Ovary (tissue), 9 donors: ENCODE measurements around the gene BRPF1. TPM values are rescaled to one million over a fixed set of nuclear protein-coding genes. Genes with fewer than 3 reads are reported as not detected.

Experiments used
- DNase-seq, 5 donors: peaks; one replicate each; pipeline ENCODE4 v3.0.0-alpha.2; 2019 to 2020
- H3K27ac ChIP-seq, 2 donors: fragments of 200-600 bp; one replicate each; pipeline versions ENCODE4 v1.5.1 to v1.8.0; 2019 to 2022
- H3K27me3 ChIP-seq: fragments of 200-600 bp; one replicate; pipeline ENCODE4 v1.8.0; 2022
- H3K36me3 ChIP-seq: fragments of 200-600 bp; sonication (generic); one replicate; pipeline ENCODE4 v1.5.1; 2019
- H3K4me1 ChIP-seq: one replicate; pipeline ENCODE4 v1.8.1; 2013; ENCODE audit warnings: mild to moderate bottlenecking, moderate library complexity; ENCODE audit not compliant: insufficient read depth
- H3K4me3 ChIP-seq: fragments of 200-600 bp; sonication (generic); one replicate; pipeline ENCODE4 v1.5.1; 2017
- H3K9me3 ChIP-seq, 2 donors: fragments of 200-600 bp in 1 of 2; sonication (generic) in 1 of 2; one replicate each; pipeline versions ENCODE4 v1.5.1 to v1.8.1; 2013 to 2019; ENCODE audit warnings: mild to moderate bottlenecking in 1 of 2, moderate library complexity in 1 of 2
- CTCF ChIP-seq, 3 donors: fragments of 450-650 bp in 2 of 3; fragments of 200-600 bp in 1 of 3; IDR thresholded peaks; one replicate each; pipeline versions ENCODE4 v1.5.1 to v1.8.0; 2016 to 2022; ENCODE audit warnings: antibody characterized with exemption in 3 of 3, mild to moderate bottlenecking in 1 of 3
- EP300 ChIP-seq: sonication (generic); formaldehyde crosslinking; IDR thresholded peaks from one replicate; pipeline ENCODE4 v1.6.1; 2017; ENCODE audit warnings: antibody characterized with exemption
- POLR2A ChIP-seq: fragments of 450-650 bp; IDR thresholded peaks from one replicate; pipeline ENCODE4 v1.6.1; 2017; ENCODE audit warnings: antibody characterized with exemption, mild to moderate bottlenecking, moderate library complexity
- WGBS, 3 donors: extraction: QIAGEN DNeasy Blood & Tissue Kit in 1 of 3; methylation state at CpG; one replicate each; pipeline versions ENCODE4 v1.1.5 to v1.1.7; 2013 to 2017; 5-methylcytosine and 5-hydroxymethylcytosine counted together
- intact Hi-C, 4 donors: fragments of 100-400 bp; cut with DNase I; formaldehyde crosslinking; loops; one replicate each; pipeline versions ENCODE4 v1.11.0 to v1.15.1; 2022 to 2023
- polyA plus RNA-seq, 2 donors: library from polyadenylated mRNA; stranded (reverse); fragments of 200-250 nt in 1 of 2; fragments of 350-450 nt in 1 of 2; fragmentation: Illumina TruSeq in 1 of 2; extraction: RNeasy Lipid Tissue Mini Kit (QIAGEN cat#74804) in 1 of 2; gene quantifications; one replicate each; pipeline ENCODE4 v1.2.3, GENCODE V29; 2013 to 2014
- total RNA-seq, 7 donors: library from RNA; depleted of rRNA in 2 of 7; stranded (reverse); fragments of >200 nt in 2 of 7; fragmentation: NEBNext Ultra II Directional in 3 of 7; extraction: Animal tissue kit (Norgen Biotek cat#: 25700) in 3 of 7; gene quantifications; one replicate each; pipeline versions ENCODE4 v1.1.0 to v1.2.4, GENCODE V29; 2016 to 2023
- donor health status: DM: no; HTN: no; CAD: no; lungs with moderate emphysema.
- donor health status: DM: no; HTN: no; CAD: no.
- donor health status: Bipolar disorder and iron deficiency.
- donor health status: DM: yes; HTN: yes; CAD: no.
- donor health status: DM: no; HTN: no; CAD: no.
- donor health status: DM: yes; HTN: yes; CAD: no.

BRPF1 gene
- total and polyA plus RNA-seq, 9 donors = 7.2 to 26.4 (median 16.7) TPM

- peaks cover 9% of the 10 kb centered on the region for H3K4me1 ChIP-seq
- H3K9me3 ChIP-seq = no peaks in the 10 kb centered on the region
- 0 to 1% (median 0%) methylated on average over 44 to 65 of the region's 65 CpGs for WGBS, 3 donors
- no peaks in the 10 kb centered on the region for H3K36me3 ChIP-seq
- H3K27ac ChIP-seq = peak within 1 kb of the TSS; percentile 68 to 96
- peak in 2 of 3 donors; percentile 41 to 62 for TF ChIP-seq CTCF (IDR thresholded peaks at IDR 0.05)
- peak; percentile 63 for TF ChIP-seq POLR2A
- no peak for TF ChIP-seq EP300
- H3K4me3 ChIP-seq = peak within 1 kb of the TSS; percentile 58
- no peaks in the 10 kb centered on the region for H3K27me3 ChIP-seq
- peak; percentile 92 to 95 (median 94) for DNase-seq
- intact Hi-C loops = loop anchor here in 3 of 4 donors (2.0 to 10.0 kb wide), 2 partner anchors 22 to 58 kb away; partner anchors contain the start of gene BRPF1 (in 1 of the 3)
Observed at GRCh38 chr3:9792405-9793160, 61.0 kb downstream of the BRPF1 start, which contains the start of the genes ARPC4 and TADA3. TSS of gene ARPC4 (plus strand) at chr3:9793082. CDS start at chr3:9793122, 40 bp downstream. TSS of gene TADA3 (minus strand) at chr3:9792473. CDS start at chr3:9791466, 1,007 bp downstream.

GRCh38 chr3:9793161-9793781 is 61.7 kb downstream of the BRPF1 start:
- H3K36me3 ChIP-seq = peaks cover 1% of the 10 kb centered on the region

GRCh38 chr3:9794400-9794799 is 62.9 kb downstream of the BRPF1 start:
- Histone ChIP-seq H3K36me3 (peaks cover 3% of the 10 kb centered on the region), H3K4me1 (peaks cover 9% of the 10 kb centered on the region), H3K9me3 (no peaks in the 10 kb centered on the region), H3K4me3 (no peak overlapping the region), H3K27ac (no peak overlapping the region), H3K27me3 (no peaks in the 10 kb centered on the region)
- 93 to 95% (median 94%) methylated on average over 11 of the region's 11 CpGs for WGBS, 3 donors
- intact Hi-C loops = loop anchor here in 1 of 4 donors (10.0 kb wide), 1 partner anchor 60 kb away; the partner anchor contains the start of gene BRPF1
- no peak for DNase-seq
- TF ChIP-seq POLR2A (no peak), EP300 (no peak), CTCF (IDR thresholded peaks at IDR 0.05) (no peak)

More at GRCh38 chr3:9793161-9793781, 61.7 kb downstream of the BRPF1 start:
- no peaks in the 10 kb centered on the region for H3K27me3 ChIP-seq
- no peaks in the 10 kb centered on the region for H3K9me3 ChIP-seq
- TF ChIP-seq POLR2A = no peak
- H3K4me3 ChIP-seq = peak overlapping the region; percentile 58
- DNase-seq = no peak
- intact Hi-C loops = loop anchor here in 3 of 4 donors (2.0 to 10.0 kb wide), 2 partner anchors 22 to 58 kb away; partner anchors contain the start of gene BRPF1 (in 1 of the 3)
- H3K27ac ChIP-seq = peak overlapping the region; percentile 68 to 96
- peaks cover 9% of the 10 kb centered on the region for H3K4me1 ChIP-seq
- 1% methylated on average over 23 of the region's 23 CpGs for WGBS, 3 donors

- Histone ChIP-seq H3K4me3 (no peak overlapping the region), H3K27ac (no peak overlapping the region), H3K4me1 (peaks cover 9% of the 10 kb centered on the region), H3K36me3 (peaks cover 3% of the 10 kb centered on the region), H3K27me3 (no peaks in the 10 kb centered on the region), H3K9me3 (no peaks in the 10 kb centered on the region)
- intact Hi-C loops = loop anchor here in 1 of 4 donors (10.0 kb wide), 1 partner anchor 60 kb away; the partner anchor contains the start of gene BRPF1
- TF ChIP-seq EP300 (no peak), CTCF (IDR thresholded peaks at IDR 0.05) (no peak), POLR2A (no peak)
- DNase-seq = no peak
- 82 to 87% (median 83%) methylated on average over 5 of the region's 5 CpGs for WGBS, 3 donors
Observed at GRCh38 chr3:9795207-9795606, 63.7 kb downstream of the BRPF1 start.
